HCT116 (cell line): ENCODE measurements around the gene SLC5A10. TPM values are rescaled to one million over a fixed set of nuclear protein-coding genes. Genes with fewer than 3 reads are reported as not detected.
A peak's percentile ranks its signal among the peaks of the same experiment; 100 is the strongest.

Source experiments
- ATAC-seq: fragments of 200-7000 bp; cut with Tn5 transposase; 2 replicates; pipeline ENCODE4 v1.9.1; 2020; ENCODE audit warnings: mild to moderate bottlenecking, moderate library complexity
- BruUV-seq: library from RNA; stranded (reverse); fragments of 400-500 nt; replicated peaks from 2 replicates; lab custom pipeline; 2021; lab: Mats Ljungman, UMichigan
- CTCF ChIA-PET: fragments of 300-600 bp; sonication (Branson Sonifier 250); formaldehyde crosslinking; loops from one replicate; lab custom pipeline; 2021; ENCODE audit warnings: antibody characterized with exemption; lab: Charles Lee
- POLR2A ChIA-PET: fragments of 300-600, 350-600 bp; sonication (Branson Sonifier 250); formaldehyde crosslinking; loops from one replicate; lab custom pipeline; 2021; ENCODE audit warnings: antibody characterized with exemption; lab: Charles Lee
- RAD21 ChIA-PET, 2 experiments: fragments of 300-600 bp; sonication (Branson Sonifier 250); formaldehyde crosslinking; loops; one replicate each; lab custom pipeline; 2023; ENCODE audit warnings: low total read pairs in 2 of 2; ENCODE audit not compliant: uncharacterized antibody in 2 of 2, unreplicated experiment in 2 of 2, low non-redundant PET in 1 of 2; lab: Charles Lee
- DNase-seq: peaks from one replicate; pipeline ENCODE4 v3.0.0-alpha.2; 2010; ENCODE audit warnings: low read depth, low spot score
- H2AFZ ChIP-seq: fragments of 200-600 bp; shearing (Covaris generic), sonication (generic); 2 replicates; pipeline ENCODE4 v1.6.1; 2017; ENCODE audit warnings: low read depth, mixed run types, mixed read lengths, antibody characterized with exemption, low read length; ENCODE audit not compliant: poor library complexity, severe bottlenecking
- H3K27ac ChIP-seq: 2 replicates; pipeline ENCODE4 v1.5.1; 2012; ENCODE audit warnings: low read depth, low read length
- H3K27me3 ChIP-seq: fragments of 200-600 bp; sonication (generic); 2 replicates; pipeline ENCODE4 v1.6.1; 2016; ENCODE audit warnings: mixed run types, low read length, mixed read lengths; ENCODE audit not compliant: insufficient read depth
- H3K36me3 ChIP-seq, 2 experiments: fragments of 200-500 bp in 1 of 2; fragments of 200-600 bp in 1 of 2; sonication (Bioruptor generic) in 1 of 2; sonication (generic) in 1 of 2; 2 replicates each; pipeline versions ENCODE4 v1.5.1 to v1.6.1; 2014 to 2016; ENCODE audit warnings: low read length in 2 of 2, inconsistent platforms in 1 of 2, mixed read lengths in 1 of 2, mixed run types in 1 of 2; ENCODE audit not compliant: insufficient read depth in 2 of 2, control insufficient read depth in 1 of 2
- H3K4me1 ChIP-seq, 2 experiments: fragments of 200-600 bp in 1 of 2; sonication (generic) in 1 of 2; 2 replicates each; pipeline versions ENCODE4 v1.5.1 to v1.6.1; 2012 to 2017; ENCODE audit warnings: low read length in 2 of 2, inconsistent platforms in 1 of 2, mild to moderate bottlenecking in 1 of 2, mixed read lengths in 1 of 2, mixed run types in 1 of 2, moderate library complexity in 1 of 2; ENCODE audit not compliant: insufficient read depth in 2 of 2, control insufficient read depth in 1 of 2
- H3K4me2 ChIP-seq: fragments of 200-600 bp; sonication (generic); 2 replicates; pipeline ENCODE4 v1.6.1; 2017; ENCODE audit warnings: mixed run types, low read length, mixed read lengths
- H3K4me3 ChIP-seq, 2 experiments: fragments of 200-600 bp in 1 of 2; sonication (generic) in 1 of 2; replicated peaks in 1 of 2; 2 replicates each; pipeline ENCODE4 v1.5.1; 2011 to 2016; ENCODE audit warnings: low read length in 2 of 2, control low read depth in 1 of 2, low read depth in 1 of 2, mild to moderate bottlenecking in 1 of 2, mixed read lengths in 1 of 2, mixed run types in 1 of 2
- H3K79me2 ChIP-seq: fragments of 200-600 bp; sonication (generic); 2 replicates; pipeline ENCODE4 v1.6.1; 2017; ENCODE audit warnings: mild to moderate bottlenecking, mixed run types, low read length, moderate library complexity, mixed read lengths; ENCODE audit not compliant: insufficient read depth
- H3K9ac ChIP-seq: fragments of 200-600 bp; sonication (generic); 2 replicates; pipeline ENCODE4 v1.6.1; 2016; ENCODE audit warnings: low read length, mixed read lengths
- H3K9me2 ChIP-seq: fragments of 200-600 bp; sonication (generic), shearing (Covaris generic); 2 replicates; pipeline ENCODE4 v1.6.1; 2017; ENCODE audit warnings: mixed run types, mild to moderate bottlenecking, moderate library complexity; ENCODE audit not compliant: insufficient read depth
- H3K9me3 ChIP-seq, 2 experiments: fragments of 200-500 bp in 1 of 2; fragments of 200-600 bp in 1 of 2; sonication (Bioruptor generic) in 1 of 2; sonication (generic) in 1 of 2; 2 replicates each; pipeline ENCODE4 v1.6.1; 2014 to 2017; ENCODE audit warnings: low read length in 2 of 2, mixed read lengths in 2 of 2, inconsistent platforms in 1 of 2, low read depth in 1 of 2, mild to moderate bottlenecking in 1 of 2, mixed run types in 1 of 2, moderate library complexity in 1 of 2; ENCODE audit not compliant: control insufficient read depth in 1 of 2, insufficient read depth in 1 of 2
- H4K20me1 ChIP-seq: fragments of 200-600 bp; sonication (generic), shearing (Covaris generic); 2 replicates; pipeline ENCODE4 v1.6.1; 2017; ENCODE audit warnings: mixed run types, mild to moderate bottlenecking, moderate library complexity; ENCODE audit not compliant: insufficient read depth
- CBX3 ChIP-seq: IDR thresholded peaks from 2 replicates; pipeline ENCODE4 v1.6.1; 2012; ENCODE audit warnings: low read depth
- CEBPB ChIP-seq: IDR thresholded peaks from 2 replicates; pipeline ENCODE4 v1.6.1; 2012; ENCODE audit warnings: low read depth
- EGR1 ChIP-seq: IDR thresholded peaks from 2 replicates; pipeline ENCODE4 v1.6.1; 2012; ENCODE audit warnings: low read depth
- ELF1 ChIP-seq: IDR thresholded peaks from 2 replicates; pipeline ENCODE4 v1.6.1; 2012; ENCODE audit warnings: low read depth, borderline replicate concordance
- SIN3A ChIP-seq: IDR thresholded peaks from 2 replicates; pipeline ENCODE4 v1.6.1; 2012; ENCODE audit warnings: low read depth
- SRF ChIP-seq: IDR thresholded peaks from 2 replicates; pipeline ENCODE4 v1.6.1; 2012; ENCODE audit warnings: low read depth
- TCF7L2 ChIP-seq: IDR thresholded peaks from 2 replicates; pipeline ENCODE4 v1.7.0; 2011; ENCODE audit warnings: borderline replicate concordance, inconsistent platforms; ENCODE audit not compliant: insufficient read depth, insufficient read length; ENCODE audit errors: extremely low read depth
- YY1 ChIP-seq: IDR thresholded peaks from 2 replicates; pipeline ENCODE4 v1.6.1; 2011; ENCODE audit warnings: low read length, low read depth, moderate library complexity, mild to moderate bottlenecking; ENCODE audit not compliant: insufficient replicate concordance; ENCODE audit errors: extremely low read depth
- ZFX ChIP-seq: fragments of 450-650 bp; IDR thresholded peaks from 2 replicates; pipeline ENCODE4 v1.6.1; 2017
- ZNF274 ChIP-seq: fragments of 200-500 bp; sonication (Bioruptor generic); IDR thresholded peaks from 2 replicates; pipeline ENCODE4 v1.6.1; 2014; ENCODE audit warnings: mild to moderate bottlenecking, low read depth, low read length, inconsistent platforms
- intact Hi-C: fragments of 100-400 bp; cut with micrococcal nuclease; formaldehyde crosslinking; loops from 2 replicates; pipeline ENCODE4 v1.10.0; 2022
- total RNA-seq: library from RNA; stranded (reverse); gene quantifications from one replicate; pipeline ENCODE4 v1.2.1, GENCODE V29; 2021; ENCODE audit not compliant: unreplicated experiment
- TF ChIP-seq, protein P1 (sequence below): IDR thresholded peaks from 2 replicates; pipeline ENCODE4 v1.6.1; 2012; ENCODE audit warnings: low read depth
- TF ChIP-seq, protein P2 (sequence below): IDR thresholded peaks from 2 replicates; pipeline ENCODE4 v1.6.1; 2012
- TF ChIP-seq, protein P3 (sequence below): IDR thresholded peaks from 2 replicates; pipeline ENCODE4 v1.6.1; 2012
- TF ChIP-seq, protein P4 (sequence below), 3 experiments: fragments of 200-600 bp in 1 of 3; sonication (generic) in 1 of 3; IDR thresholded peaks in 2 of 3; conservative IDR thresholded peaks in 1 of 3; 2 replicates each; pipeline ENCODE4 v1.5.1; 2012 to 2017; ENCODE audit warnings: low read depth in 2 of 3, low read length in 2 of 3, antibody characterized with exemption in 1 of 3, borderline replicate concordance in 1 of 3, control low read depth in 1 of 3, mild to moderate bottlenecking in 1 of 3, mixed read lengths in 1 of 3, mixed run types in 1 of 3, moderate library complexity in 1 of 3; ENCODE audit not compliant: insufficient read depth in 1 of 3

SLC5A10 gene
- total RNA-seq, 1 experiment from 2014 or later: not detected

DNA sequence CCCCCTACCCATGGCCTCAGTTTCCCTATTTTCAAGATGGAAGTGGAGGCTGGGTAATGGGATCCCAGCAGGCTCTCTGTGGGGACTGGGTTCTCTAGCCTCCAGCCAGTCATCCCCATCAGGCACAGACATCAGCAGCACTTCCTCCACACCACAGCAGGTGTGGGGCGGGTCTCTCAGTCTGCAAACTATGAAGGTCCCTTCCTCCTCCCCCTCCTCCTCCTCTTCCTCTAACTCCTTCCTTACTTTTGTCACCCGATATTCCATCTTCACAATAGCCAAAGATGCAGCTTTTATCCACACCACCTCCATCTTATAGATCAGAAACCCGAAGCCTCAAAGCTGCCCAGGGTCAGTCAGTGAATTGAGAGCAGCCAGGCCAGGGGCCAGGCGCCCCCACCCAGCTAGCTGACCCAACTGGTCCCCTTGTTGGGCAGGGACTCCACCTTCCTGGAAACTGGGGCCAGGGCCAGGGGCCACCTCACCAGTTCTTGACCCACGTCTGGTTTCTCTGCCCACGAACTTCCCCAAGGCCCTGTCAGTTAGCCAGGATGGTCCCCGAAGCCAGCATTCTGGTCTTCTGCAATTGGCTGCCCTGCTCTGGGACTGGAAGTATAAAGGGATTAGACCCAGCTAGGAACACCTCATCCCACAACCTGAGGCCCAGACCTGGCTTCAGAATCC lies 50.1 kb downstream of the SLC5A10 start (continued):
- TF ChIP-seq, protein P1, sequence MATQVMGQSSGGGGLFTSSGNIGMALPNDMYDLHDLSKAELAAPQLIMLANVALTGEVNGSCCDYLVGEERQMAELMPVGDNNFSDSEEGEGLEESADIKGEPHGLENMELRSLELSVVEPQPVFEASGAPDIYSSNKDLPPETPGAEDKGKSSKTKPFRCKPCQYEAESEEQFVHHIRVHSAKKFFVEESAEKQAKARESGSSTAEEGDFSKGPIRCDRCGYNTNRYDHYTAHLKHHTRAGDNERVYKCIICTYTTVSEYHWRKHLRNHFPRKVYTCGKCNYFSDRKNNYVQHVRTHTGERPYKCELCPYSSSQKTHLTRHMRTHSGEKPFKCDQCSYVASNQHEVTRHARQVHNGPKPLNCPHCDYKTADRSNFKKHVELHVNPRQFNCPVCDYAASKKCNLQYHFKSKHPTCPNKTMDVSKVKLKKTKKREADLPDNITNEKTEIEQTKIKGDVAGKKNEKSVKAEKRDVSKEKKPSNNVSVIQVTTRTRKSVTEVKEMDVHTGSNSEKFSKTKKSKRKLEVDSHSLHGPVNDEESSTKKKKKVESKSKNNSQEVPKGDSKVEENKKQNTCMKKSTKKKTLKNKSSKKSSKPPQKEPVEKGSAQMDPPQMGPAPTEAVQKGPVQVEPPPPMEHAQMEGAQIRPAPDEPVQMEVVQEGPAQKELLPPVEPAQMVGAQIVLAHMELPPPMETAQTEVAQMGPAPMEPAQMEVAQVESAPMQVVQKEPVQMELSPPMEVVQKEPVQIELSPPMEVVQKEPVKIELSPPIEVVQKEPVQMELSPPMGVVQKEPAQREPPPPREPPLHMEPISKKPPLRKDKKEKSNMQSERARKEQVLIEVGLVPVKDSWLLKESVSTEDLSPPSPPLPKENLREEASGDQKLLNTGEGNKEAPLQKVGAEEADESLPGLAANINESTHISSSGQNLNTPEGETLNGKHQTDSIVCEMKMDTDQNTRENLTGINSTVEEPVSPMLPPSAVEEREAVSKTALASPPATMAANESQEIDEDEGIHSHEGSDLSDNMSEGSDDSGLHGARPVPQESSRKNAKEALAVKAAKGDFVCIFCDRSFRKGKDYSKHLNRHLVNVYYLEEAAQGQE: no peak
- TF ChIP-seq ZNF274 (no peak), EGR1 (no peak), CBX3 (no peak), SIN3A (no peak)
- TF ChIP-seq, protein P2, sequence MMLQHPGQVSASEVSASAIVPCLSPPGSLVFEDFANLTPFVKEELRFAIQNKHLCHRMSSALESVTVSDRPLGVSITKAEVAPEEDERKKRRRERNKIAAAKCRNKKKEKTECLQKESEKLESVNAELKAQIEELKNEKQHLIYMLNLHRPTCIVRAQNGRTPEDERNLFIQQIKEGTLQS: no peak

DNA sequence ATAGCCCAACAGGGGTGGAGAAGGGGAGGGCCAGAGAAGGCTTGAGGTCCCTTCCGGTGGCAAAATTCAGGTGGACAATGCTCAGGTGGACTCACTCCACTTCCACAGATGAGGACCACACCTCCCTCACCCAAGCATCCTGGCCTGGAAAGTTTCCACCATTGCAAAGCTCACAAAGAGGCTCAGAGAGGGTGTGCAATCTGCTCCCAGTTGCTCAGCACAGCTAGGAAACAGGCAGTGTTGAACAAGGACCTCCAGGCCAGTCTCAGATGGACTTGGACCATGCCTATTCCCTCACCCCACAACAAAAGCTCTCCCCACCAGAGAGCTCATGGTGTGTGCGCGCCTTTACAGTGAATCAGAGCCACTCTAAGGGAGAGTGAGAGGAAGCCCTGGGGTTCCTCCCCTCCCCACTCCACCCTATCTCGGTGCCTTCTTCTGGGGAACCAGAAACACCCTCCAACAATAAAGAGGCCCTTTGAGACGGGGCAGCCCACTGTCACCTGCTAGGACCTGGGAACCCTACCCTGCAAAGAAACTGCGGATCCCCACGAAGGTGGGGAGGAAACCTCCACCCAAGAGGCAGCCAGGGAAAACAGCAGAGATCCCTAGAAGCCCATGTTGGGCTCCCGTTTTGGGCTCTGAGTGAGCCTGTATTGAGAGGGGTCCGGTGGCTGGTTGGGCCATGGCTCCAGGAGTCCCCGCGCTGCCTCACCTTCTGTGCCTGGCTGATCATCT lies 51.0 kb downstream of the SLC5A10 start:
- peak overlapping the region; percentile 100 for H3K4me2 ChIP-seq
- peak overlapping the region; percentile 83 to 84; a peak in 3 of 4 replicates for H3K4me3 ChIP-seq
- peak overlapping the region; percentile 85; the same call in 1 of the 2 replicates for H3K9ac ChIP-seq
- CTCF ChIA-PET: no interaction called here
- peaks cover 13 to 32% of the 10 kb centered on the region in 2 experiments; a peak in 3 of 4 replicates for H3K4me1 ChIP-seq
- RAD21 ChIA-PET: no interaction called here
- intact Hi-C loops: no loop called here
- POLR2A ChIA-PET: no interaction called here
- peaks cover 61% of the 10 kb centered on the region for H3K79me2 ChIP-seq
- H3K27ac ChIP-seq: peak overlapping the region; percentile 78
- BruUV-seq: no TSS peak
- H3K27me3 ChIP-seq: no peaks in the 10 kb centered on the region
- no peaks in the 10 kb centered on the region; the same call in 1 of the 2 replicates for H4K20me1 ChIP-seq
- ATAC-seq (no peak), DNase-seq (no peak)
- H3K9me3 ChIP-seq: no peaks in the 10 kb centered on the region
- no peaks in the 10 kb centered on the region for H3K9me2 ChIP-seq
- H3K36me3 ChIP-seq: peaks cover 9 to 44% of the 10 kb centered on the region in 2 experiments; a peak in 3 of 4 replicates
- TF ChIP-seq, protein P3, sequence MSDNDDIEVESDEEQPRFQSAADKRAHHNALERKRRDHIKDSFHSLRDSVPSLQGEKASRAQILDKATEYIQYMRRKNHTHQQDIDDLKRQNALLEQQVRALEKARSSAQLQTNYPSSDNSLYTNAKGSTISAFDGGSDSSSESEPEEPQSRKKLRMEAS: no peak
- no peak for TF ChIP-seq ZFX
- TF ChIP-seq YY1: no peak
- no peak for TF ChIP-seq SRF
- TF ChIP-seq, protein P4, sequence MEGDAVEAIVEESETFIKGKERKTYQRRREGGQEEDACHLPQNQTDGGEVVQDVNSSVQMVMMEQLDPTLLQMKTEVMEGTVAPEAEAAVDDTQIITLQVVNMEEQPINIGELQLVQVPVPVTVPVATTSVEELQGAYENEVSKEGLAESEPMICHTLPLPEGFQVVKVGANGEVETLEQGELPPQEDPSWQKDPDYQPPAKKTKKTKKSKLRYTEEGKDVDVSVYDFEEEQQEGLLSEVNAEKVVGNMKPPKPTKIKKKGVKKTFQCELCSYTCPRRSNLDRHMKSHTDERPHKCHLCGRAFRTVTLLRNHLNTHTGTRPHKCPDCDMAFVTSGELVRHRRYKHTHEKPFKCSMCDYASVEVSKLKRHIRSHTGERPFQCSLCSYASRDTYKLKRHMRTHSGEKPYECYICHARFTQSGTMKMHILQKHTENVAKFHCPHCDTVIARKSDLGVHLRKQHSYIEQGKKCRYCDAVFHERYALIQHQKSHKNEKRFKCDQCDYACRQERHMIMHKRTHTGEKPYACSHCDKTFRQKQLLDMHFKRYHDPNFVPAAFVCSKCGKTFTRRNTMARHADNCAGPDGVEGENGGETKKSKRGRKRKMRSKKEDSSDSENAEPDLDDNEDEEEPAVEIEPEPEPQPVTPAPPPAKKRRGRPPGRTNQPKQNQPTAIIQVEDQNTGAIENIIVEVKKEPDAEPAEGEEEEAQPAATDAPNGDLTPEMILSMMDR (IDR thresholded peaks at IDR 0.05 in 2 of 3, conservative IDR thresholded peaks at IDR 0.05 in 1 of 3; ENCODE audit: borderline replicate concordance in 1 of 3, insufficient read depth in 1 of 3, low read depth in 2 of 3, low read length in 2 of 3): no peak
- TF ChIP-seq TCF7L2: no peak
- no peak for TF ChIP-seq CEBPB
- no peak for TF ChIP-seq ELF1
- H2AFZ ChIP-seq: no peak overlapping the region
